Karpas-422 (cell line): ENCODE results near the gene NPM3. TPM values are rescaled to one million over a fixed set of nuclear protein-coding genes. Genes with fewer than 3 reads are reported as not detected.

ENCODE experiments used
- DNase-seq: peaks from one replicate; pipeline ENCODE4 v3.0.0-alpha.2; 2015
- H2AFZ ChIP-seq: fragments of 200-600 bp; sonication (generic); 2 replicates; pipeline ENCODE4 v1.6.1; 2014; ENCODE audit warnings: antibody characterized with exemption, low read length, mixed read lengths
- H3K27ac ChIP-seq: fragments of 200-600 bp; sonication (generic); 2 replicates; pipeline ENCODE4 v1.5.1; 2014; ENCODE audit warnings: mild to moderate bottlenecking, low read length, moderate library complexity
- H3K27me3 ChIP-seq: fragments of 200-600 bp; sonication (generic); 2 replicates; pipeline ENCODE4 v1.6.1; 2014; ENCODE audit warnings: low read length, mixed read lengths
- H3K36me3 ChIP-seq: fragments of 200-600 bp; sonication (generic); 2 replicates; pipeline ENCODE4 v1.6.1; 2014; ENCODE audit warnings: low read length, mixed read lengths; ENCODE audit not compliant: insufficient read depth
- H3K4me1 ChIP-seq: fragments of 200-600 bp; sonication (generic); 2 replicates; pipeline ENCODE4 v1.6.1; 2014; ENCODE audit warnings: mild to moderate bottlenecking, low read length, mixed read lengths
- H3K4me2 ChIP-seq: fragments of 200-600 bp; sonication (generic); 2 replicates; pipeline ENCODE4 v1.6.1; 2014; ENCODE audit warnings: low read length, low read depth, mild to moderate bottlenecking; ENCODE audit not compliant: poor library complexity, severe bottlenecking
- H3K4me3 ChIP-seq: fragments of 200-600 bp; sonication (generic); 2 replicates; pipeline ENCODE4 v1.5.1; 2014; ENCODE audit warnings: mild to moderate bottlenecking, antibody characterized with exemption, low read length, mixed read lengths
- H3K79me2 ChIP-seq: fragments of 200-600 bp; sonication (generic); 2 replicates; pipeline ENCODE4 v1.6.1; 2014; ENCODE audit warnings: mild to moderate bottlenecking, low read length, mixed read lengths
- H3K9ac ChIP-seq: fragments of 200-600 bp; sonication (generic); 2 replicates; pipeline ENCODE4 v1.6.0; 2014; ENCODE audit warnings: low read length
- H3K9me2 ChIP-seq: fragments of 200-600 bp; sonication (generic), shearing (Covaris generic); replicated peaks from 2 replicates; pipeline ENCODE4 v1.6.0; 2014; ENCODE audit warnings: mild to moderate bottlenecking, low read length, moderate library complexity; ENCODE audit not compliant: insufficient read depth
- H3K9me3 ChIP-seq: fragments of 300-700, 200-600 bp; sonication (generic); 2 replicates; pipeline ENCODE4 v1.6.1; 2014; ENCODE audit warnings: low read length, mixed read lengths
- H4K20me1 ChIP-seq: fragments of 200-600 bp; sonication (generic); 2 replicates; pipeline ENCODE4 v1.6.1; 2014; ENCODE audit warnings: mild to moderate bottlenecking, antibody characterized with exemption, low read length, low read depth; ENCODE audit not compliant: insufficient read depth
- total RNA-seq: library from RNA; depleted of rRNA; stranded (reverse); fragments of >200 nt; shearing (Covaris generic); gene quantifications from 2 replicates; pipeline ENCODE4 v1.2.3, GENCODE V29; 2014; ENCODE audit warnings: low replicate concordance; rRNA removed

NPM3 gene
- total RNA-seq: 46.1 and 113 TPM in 2 replicates

- peak; percentile 90 for DNase-seq
- H3K79me2 ChIP-seq: peaks cover 11% of the 10 kb centered on the region
- peaks cover 47% of the 10 kb centered on the region for H3K4me1 ChIP-seq
- no peak within 1 kb of the TSS for H2AFZ ChIP-seq
- H3K4me2 ChIP-seq: peak within 1 kb of the TSS; percentile 76
- no peaks in the 10 kb centered on the region for H3K9me3 ChIP-seq
- H3K36me3 ChIP-seq: no peaks in the 10 kb centered on the region
- peak within 1 kb of the TSS; percentile 82 for H3K4me3 ChIP-seq
- no peaks in the 10 kb centered on the region for H3K9me2 ChIP-seq
- no peaks in the 10 kb centered on the region for H4K20me1 ChIP-seq
- no peaks in the 10 kb centered on the region for H3K27me3 ChIP-seq
- H3K9ac ChIP-seq: peak within 1 kb of the TSS; percentile 82
- no peak within 1 kb of the TSS for H3K27ac ChIP-seq
Measured at GRCh38 chr10:101782811-101783735, at the start of gene NPM3. TSS of gene NPM3 (minus strand) at chr10:101783446. CDS start at chr10:101783390, 56 bp downstream.

DNA sequence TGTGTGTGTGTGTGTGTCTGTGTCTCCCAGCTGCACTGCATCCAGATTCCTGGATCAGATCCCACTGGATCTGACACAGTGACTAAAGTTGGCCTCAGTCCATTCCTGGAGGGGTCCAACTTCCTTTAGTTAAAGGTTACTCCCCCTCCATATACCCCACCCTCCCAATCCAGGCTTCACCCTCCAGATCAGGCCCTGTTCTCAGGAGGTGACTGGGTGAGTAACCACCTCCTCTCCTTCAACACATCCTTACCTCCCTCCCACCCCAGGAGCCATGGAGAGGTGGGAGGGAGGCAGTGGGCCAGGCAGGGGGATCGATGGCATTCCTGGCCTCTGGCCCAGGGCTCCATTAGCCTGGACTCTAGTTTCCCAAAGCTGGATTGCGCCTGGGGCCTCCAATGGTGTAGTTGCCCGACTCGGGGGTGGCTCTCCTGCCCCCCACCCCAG is 49.1 kb upstream of the NPM3 start:
- Histone ChIP-seq H3K4me3 (no peak overlapping the region), H3K9me2 (no peaks in the 10 kb centered on the region), H3K4me2 (no peak overlapping the region), H3K9ac (no peak overlapping the region), H3K9me3 (no peaks in the 10 kb centered on the region), H4K20me1 (no peaks in the 10 kb centered on the region), H2AFZ (no peak overlapping the region), H3K27me3 (no peaks in the 10 kb centered on the region), H3K79me2 (no peaks in the 10 kb centered on the region), H3K4me1 (peaks cover 37% of the 10 kb centered on the region), H3K27ac (no peak overlapping the region), H3K36me3 (no peaks in the 10 kb centered on the region)
- DNase-seq: no peak

- H3K4me1 ChIP-seq: peaks cover 37% of the 10 kb centered on the region
- H3K27ac ChIP-seq: peak overlapping the region; percentile 80
- peak overlapping the region; percentile 43; the same call in 1 of the 2 replicates for H2AFZ ChIP-seq
- H3K9me2 ChIP-seq: no peaks in the 10 kb centered on the region
- peak overlapping the region; percentile 75 for H3K9ac ChIP-seq
- no peaks in the 10 kb centered on the region for H3K79me2 ChIP-seq
- no peaks in the 10 kb centered on the region for H3K36me3 ChIP-seq
- no peak for DNase-seq
- H3K9me3 ChIP-seq: no peaks in the 10 kb centered on the region
- H4K20me1 ChIP-seq: no peaks in the 10 kb centered on the region
- peak overlapping the region; percentile 78 for H3K4me2 ChIP-seq
- peak overlapping the region; percentile 60; the same call in 1 of the 2 replicates for H3K4me3 ChIP-seq
- H3K27me3 ChIP-seq: no peaks in the 10 kb centered on the region
Measured at GRCh38 chr10:101831169-101831811, 48.0 kb upstream of the NPM3 start.

GRCh38 chr10:101830322-101831168 is 47.3 kb upstream of the NPM3 start:
- peak overlapping the region; percentile 43; the same call in 1 of the 2 replicates for H2AFZ ChIP-seq
- H3K9me3 ChIP-seq: no peaks in the 10 kb centered on the region
- peak overlapping the region; percentile 80 for H3K27ac ChIP-seq
- H3K9ac ChIP-seq: peak overlapping the region; percentile 75
- peak; percentile 91 for DNase-seq
- H3K4me1 ChIP-seq: peaks cover 37% of the 10 kb centered on the region
- H4K20me1 ChIP-seq: no peaks in the 10 kb centered on the region
- H3K9me2 ChIP-seq: no peaks in the 10 kb centered on the region
- H3K4me2 ChIP-seq: peak overlapping the region; percentile 78
- H3K36me3 ChIP-seq: no peaks in the 10 kb centered on the region
- no peaks in the 10 kb centered on the region for H3K79me2 ChIP-seq
- H3K27me3 ChIP-seq: no peaks in the 10 kb centered on the region
- peak overlapping the region; percentile 60 for H3K4me3 ChIP-seq

GRCh38 chr10:101829561-101830315 is 46.5 kb upstream of the NPM3 start:
- no peaks in the 10 kb centered on the region for H3K36me3 ChIP-seq
- H3K4me2 ChIP-seq: peak overlapping the region; percentile 78
- H4K20me1 ChIP-seq: no peaks in the 10 kb centered on the region
- no peaks in the 10 kb centered on the region for H3K27me3 ChIP-seq
- H3K79me2 ChIP-seq: no peaks in the 10 kb centered on the region
- peaks cover 37% of the 10 kb centered on the region for H3K4me1 ChIP-seq
- peak; percentile 86 for DNase-seq
- H3K27ac ChIP-seq: peak overlapping the region; percentile 77
- no peaks in the 10 kb centered on the region for H3K9me3 ChIP-seq
- no peak overlapping the region; the same call in 1 of the 2 replicates for H2AFZ ChIP-seq
- H3K9me2 ChIP-seq: no peaks in the 10 kb centered on the region
- peak overlapping the region; percentile 60 for H3K4me3 ChIP-seq
- peak overlapping the region; percentile 75 for H3K9ac ChIP-seq

DNA sequence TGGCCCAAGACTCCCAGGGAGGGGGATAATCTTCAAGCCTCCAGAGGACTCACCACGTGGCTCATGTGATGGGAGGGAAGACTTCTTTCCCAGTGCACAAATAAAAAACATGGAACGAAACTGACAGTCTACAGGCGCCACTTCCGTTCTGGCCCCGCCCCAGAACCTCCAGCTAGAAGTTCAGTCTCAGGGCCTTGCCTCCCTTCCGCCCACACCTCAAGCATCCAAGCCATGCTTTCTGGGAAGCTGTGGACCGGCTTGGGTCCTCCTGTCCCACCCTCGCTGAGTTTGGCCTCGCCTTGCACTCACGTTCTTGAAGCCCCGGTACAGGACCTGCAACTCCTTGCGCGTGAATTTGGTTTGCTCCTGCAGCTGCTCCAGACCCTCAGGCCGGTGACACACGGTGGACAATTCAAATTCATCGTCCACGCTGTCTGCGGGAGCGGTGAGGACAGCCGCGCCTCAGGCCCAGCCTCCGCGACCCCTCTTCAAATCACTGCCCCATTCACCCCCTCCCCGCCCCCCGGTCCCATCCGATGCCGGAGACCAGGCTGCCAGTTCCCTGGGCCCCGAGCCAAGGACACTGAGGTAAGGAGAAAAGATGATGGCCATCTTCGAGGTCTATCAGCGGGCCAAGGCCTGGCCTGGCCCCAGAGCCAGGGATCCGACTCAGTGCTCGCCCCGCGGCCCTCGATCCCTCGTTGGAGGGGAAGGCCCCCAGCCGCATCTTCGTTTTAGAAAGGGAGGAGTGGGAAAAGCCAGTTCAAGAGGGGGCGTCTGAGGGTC is 45.7 kb upstream of the NPM3 start:
- Histone ChIP-seq H3K36me3 (no peaks in the 10 kb centered on the region), H3K9ac (no peak overlapping the region), H4K20me1 (no peaks in the 10 kb centered on the region), H3K9me2 (no peaks in the 10 kb centered on the region), H3K9me3 (no peaks in the 10 kb centered on the region), H2AFZ (no peak overlapping the region), H3K4me2 (peak overlapping the region; percentile 47), H3K27ac (no peak overlapping the region), H3K4me1 (peaks cover 37% of the 10 kb centered on the region), H3K27me3 (no peaks in the 10 kb centered on the region), H3K4me3 (no peak overlapping the region; the same call in 1 of the 2 replicates), H3K79me2 (no peaks in the 10 kb centered on the region)
- DNase-seq: no peak
